ENCODE results near the gene MUC2.

DNA sequence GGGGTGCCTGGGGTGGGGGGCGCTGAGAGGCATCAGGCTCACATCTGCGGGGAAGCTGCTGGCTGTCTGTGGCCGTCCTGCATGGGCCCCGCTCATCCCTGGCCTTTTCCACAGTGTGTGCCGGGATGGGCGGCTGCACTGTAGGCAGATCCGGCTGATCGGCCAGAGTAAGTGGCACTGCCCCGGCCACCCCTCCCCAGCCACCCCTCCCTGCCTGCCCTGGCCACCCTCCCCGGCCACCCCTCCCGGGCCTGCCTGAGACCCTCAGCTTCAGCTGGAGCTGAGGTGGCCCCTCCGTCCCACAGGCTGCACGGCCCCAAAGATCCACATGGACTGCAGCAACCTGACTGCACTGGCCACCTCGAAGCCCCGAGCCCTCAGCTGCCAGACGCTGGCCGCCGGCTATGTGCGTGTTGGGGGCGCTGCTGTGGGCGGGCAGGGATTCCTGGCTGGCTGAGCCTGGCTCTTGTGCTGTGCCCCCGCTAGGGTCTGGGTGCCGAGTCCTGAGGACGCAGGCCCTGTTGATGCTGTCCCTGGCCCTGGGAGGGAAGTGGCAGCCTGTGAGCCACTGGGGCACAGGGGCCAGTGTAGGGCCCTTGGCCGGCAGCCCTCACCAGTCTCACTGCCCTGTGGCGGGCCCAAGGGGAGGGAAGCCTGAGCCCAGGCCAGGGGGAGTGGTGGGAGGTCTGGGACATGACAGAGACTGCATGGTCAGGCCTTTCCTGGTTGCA, 10.9 kb downstream of the MUC2 start:
- TF ChIP-seq, protein P1, sequence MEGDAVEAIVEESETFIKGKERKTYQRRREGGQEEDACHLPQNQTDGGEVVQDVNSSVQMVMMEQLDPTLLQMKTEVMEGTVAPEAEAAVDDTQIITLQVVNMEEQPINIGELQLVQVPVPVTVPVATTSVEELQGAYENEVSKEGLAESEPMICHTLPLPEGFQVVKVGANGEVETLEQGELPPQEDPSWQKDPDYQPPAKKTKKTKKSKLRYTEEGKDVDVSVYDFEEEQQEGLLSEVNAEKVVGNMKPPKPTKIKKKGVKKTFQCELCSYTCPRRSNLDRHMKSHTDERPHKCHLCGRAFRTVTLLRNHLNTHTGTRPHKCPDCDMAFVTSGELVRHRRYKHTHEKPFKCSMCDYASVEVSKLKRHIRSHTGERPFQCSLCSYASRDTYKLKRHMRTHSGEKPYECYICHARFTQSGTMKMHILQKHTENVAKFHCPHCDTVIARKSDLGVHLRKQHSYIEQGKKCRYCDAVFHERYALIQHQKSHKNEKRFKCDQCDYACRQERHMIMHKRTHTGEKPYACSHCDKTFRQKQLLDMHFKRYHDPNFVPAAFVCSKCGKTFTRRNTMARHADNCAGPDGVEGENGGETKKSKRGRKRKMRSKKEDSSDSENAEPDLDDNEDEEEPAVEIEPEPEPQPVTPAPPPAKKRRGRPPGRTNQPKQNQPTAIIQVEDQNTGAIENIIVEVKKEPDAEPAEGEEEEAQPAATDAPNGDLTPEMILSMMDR (IDR thresholded peaks at IDR 0.05; ENCODE audit: low read length) = no peak
- TF ChIP-seq EZH2 (optimal IDR thresholded peaks at IDR 0.05; ENCODE audit: low read depth, low read length) = no peak
- no peak for TF ChIP-seq EZH2phosphoT487 (IDR thresholded peaks at IDR 0.05; ENCODE audit: low read length)

Measured in MM.1S (cell line).